HG03039 (cell line): ENCODE measurements around the gene POLR2J.
"Not testable (repeated sequence)": the region's sequence is repeated elsewhere in the genome, so short reads cannot be mapped to it uniquely, and the experiment has no call there.

ENCODE experiments used
- ATAC-seq: cut with Tn5 transposase; IDR thresholded peaks from one replicate; pipeline ENCODE4 v1.9.1; 2021; ENCODE audit warnings: mild to moderate bottlenecking, moderate library complexity; ENCODE audit not compliant: unreplicated experiment

The POLR2J gene

DNA sequence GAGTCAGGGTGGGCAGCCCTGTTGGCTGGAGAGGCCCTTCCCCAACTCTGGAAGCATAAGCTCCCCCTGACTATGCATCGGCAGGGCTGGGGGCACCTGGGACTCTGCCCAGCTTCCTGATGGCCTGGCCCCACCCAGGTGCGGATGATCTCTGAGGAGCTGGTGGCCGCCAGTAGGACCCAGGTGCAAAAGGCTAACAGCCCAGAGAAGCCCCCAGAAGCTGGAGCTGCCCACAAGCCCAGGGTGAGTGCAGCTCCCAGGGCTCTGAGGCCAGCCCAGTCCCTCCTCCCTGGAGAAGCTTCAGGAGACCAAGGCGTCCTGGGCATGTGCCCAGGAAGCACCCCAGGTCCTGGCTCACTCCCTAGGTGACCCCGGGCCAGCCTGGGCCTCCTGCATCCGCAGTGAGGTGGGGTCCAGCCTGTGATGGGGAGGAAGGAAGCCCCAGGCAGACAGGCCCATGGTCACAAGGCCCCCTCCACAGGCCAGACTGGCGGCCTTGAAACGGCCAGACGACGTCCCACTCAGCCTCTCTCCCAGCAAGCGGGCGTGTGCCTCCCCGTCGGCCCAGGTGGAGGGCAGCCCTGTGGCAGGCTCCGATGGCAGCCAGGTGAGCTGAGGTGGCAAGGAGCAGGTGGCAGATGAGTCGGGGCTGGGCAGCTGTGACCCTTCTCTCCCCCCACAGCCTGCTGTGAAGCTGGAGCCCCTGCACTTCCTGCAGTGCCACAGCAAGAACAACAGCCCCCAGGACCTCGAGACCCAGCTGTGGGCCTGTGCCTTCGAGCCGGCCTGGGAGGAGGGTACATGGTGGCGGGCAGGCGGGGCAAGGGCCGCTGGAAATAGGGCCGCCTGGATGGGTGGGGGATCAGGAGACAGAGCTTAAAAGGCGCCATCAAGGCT lies 10.9 kb downstream of the POLR2J start:
- ATAC-seq, result no peak

DNA sequence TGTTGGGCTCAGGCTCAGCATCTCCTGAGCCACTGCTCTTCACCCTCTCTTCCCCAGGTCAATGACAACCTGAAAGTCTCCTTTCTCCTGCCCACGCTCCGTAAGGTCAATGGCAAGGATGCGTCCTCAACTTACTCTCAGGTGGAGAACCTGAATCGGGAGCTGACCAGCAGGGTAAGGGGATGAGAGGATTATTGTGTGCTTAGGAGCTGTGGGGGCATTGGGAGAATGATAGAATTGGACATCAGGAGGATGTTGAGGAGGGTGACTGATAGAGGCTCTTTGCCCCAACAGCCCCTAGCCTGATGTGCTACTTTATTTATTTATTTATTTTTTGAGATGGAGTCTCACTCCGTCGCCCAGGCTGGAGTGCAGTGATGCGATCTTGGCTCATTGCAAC lies 12.6 kb downstream of the POLR2J start:
- ATAC-seq, result no peak

- ATAC-seq, result peak; percentile 85
Measured at GRCh38 chr7:102464577-102465280, 14.0 kb downstream of the POLR2J start, which contains the start of the genes ALKBH4 and LRWD1. TSS of gene ALKBH4 (minus strand) at chr7:102464863. CDS start at chr7:102464836, 27 bp downstream. TSS of gene LRWD1 (plus strand) at chr7:102464984. CDS start at chr7:102465081, 97 bp downstream.

GRCh38 chr7:102463841-102464576 lies 14.7 kb downstream of the POLR2J start:
- ATAC-seq, result no peak

DNA sequence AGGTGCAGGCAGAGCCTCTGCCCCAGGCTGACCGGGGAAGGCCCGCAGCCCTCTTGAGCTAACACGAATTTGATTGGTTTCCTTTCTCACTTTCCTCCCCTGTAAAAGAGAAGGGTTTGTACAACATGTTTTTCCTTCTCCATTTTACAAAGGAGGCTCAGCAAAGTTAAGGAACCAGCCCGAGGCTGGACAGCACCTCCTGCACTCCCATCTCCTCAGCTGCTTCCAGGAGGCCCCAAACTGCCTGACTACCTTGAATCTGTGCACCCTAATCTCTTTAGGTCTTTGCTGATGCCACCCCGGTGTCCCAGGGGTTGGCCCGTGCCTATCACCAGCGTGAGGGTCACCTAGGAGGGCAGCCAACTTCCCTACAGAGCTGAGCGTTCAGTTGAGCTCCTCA lies 18.3 kb downstream of the POLR2J start:
- ATAC-seq, result no peak

DNA sequence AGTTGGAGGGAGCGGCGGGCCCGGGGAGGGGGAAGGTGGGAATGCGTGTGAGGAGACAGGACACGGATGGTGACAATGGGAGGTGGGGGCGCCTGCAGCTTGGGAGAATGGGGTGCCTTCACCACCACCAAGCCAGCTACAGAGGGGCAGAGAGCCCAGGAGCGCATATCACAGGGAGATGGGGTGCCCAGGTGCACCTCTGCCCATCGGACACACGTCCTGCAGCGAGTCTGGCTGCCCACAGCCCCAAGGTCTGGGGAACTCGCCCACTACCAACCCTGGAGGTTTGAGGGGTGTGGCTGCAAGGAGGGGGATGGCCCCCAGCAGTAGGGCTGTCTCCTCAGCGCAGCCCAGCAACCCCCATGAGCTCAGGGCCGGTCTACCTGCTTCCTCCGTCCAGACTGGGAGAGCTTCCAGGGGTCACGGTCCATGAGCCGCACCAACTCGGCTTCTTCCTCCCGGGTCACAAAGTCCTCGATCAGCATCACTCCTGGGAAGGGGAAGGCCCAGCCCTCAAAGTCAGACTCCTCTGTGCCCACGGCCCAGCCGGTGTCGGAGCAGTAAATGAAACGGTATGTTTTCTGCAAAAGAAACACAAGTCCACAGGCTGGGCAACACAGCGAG lies 19.4 kb downstream of the POLR2J start:
- no peak for ATAC-seq

- ATAC-seq, result no peak
Measured at GRCh38 chr7:102457352-102457924, 21.3 kb downstream of the POLR2J start.

GRCh38 chr7:102456327-102456726 lies 22.4 kb downstream of the POLR2J start:
- ATAC-seq, result no peak

- ATAC-seq, result no peak
Measured at GRCh38 chr7:102455596-102455995, 23.1 kb downstream of the POLR2J start.

DNA sequence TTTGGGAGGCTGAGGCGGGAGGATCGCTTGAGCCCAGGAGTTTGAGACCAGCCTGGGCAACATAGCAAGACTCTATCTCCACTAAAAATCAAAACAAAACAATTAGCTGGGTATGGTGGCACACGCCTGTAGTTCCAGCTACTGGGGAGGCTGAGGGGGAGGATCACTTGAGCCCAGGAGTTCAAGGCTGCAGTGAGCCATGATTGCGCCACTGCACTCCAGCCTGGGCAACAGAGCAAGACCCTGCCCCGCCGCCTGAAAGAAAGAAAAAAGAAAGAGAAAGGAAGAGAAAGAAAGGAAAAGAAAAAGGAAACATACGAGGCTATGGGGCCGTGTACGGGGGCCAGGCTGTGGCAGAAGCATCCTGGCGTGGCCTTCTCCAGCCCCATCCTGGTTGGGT lies 23.8 kb downstream of the POLR2J start:
- ATAC-seq, result not testable (repeated sequence)

- ATAC-seq, result no peak
Measured at GRCh38 chr7:102454468-102454867, 24.3 kb downstream of the POLR2J start.

DNA sequence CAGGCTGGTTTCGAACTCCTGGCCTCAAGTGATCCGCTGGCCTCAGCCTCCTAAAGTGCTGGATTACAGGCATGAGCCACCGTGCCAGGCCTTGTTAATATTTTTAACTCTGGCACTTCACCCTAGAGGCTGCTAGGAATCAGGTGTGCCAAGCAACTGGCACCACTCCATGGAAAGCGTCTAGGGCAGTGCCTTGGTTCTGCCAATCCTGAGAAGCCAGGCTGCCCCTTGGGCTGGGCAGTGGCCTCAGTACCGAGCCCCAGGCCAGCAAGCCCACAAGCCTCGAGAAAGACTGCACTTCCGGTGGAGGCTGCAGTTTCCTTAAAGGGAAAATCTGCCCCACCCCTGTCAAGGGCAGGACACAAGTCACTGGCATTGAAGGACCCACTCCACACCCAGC lies 25.4 kb downstream of the POLR2J start:
- no peak for ATAC-seq

DNA sequence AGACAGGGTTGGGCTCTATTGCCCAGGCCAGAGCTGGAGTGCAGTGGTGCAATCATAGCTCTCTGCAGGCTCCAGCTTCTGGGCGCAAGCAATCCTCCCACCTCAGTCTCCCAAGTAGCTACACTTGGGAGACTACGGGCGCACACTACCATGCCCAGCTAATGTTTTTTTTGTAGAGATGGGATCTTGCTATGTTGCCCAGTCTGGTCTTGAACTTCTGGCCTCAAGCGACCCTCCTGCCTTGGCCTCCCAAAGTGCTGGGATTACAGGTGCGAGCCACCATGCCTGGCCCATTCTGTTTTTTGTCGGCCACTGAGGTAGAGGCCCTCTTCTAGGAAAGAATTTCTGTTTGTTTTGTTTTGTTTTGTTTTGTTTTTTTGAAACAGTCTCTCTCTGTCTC lies 26.3 kb downstream of the POLR2J start:
- no peak for ATAC-seq

- no peak for ATAC-seq
Measured at GRCh38 chr7:102451371-102452054, 27.2 kb downstream of the POLR2J start.

DNA sequence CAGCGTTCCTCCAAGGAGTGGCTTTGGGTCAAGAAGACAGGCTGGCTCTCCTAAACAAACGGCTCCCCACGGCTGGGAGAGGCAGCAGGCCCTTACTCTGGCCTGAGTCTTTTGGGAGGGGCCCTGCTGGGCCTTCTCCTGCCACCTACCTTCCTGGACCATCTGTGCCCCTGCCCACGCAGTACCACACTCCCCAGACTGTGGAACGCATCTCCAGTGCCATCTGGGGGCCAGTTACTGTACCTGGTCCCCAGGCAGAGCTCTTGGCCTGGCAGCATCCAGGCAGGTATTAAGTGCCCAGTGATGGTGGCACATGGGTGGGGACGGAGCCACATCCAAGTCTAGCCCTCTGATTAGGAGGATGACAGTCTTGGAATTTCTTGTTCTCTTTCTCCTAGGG lies 28.5 kb downstream of the POLR2J start:
- ATAC-seq, result no peak

GRCh38 chr7:102449136-102449535 lies 29.6 kb downstream of the POLR2J start:
- ATAC-seq, result no peak

GRCh38 chr7:102447311-102447710 lies 31.4 kb downstream of the POLR2J start:
- ATAC-seq, result no peak

DNA sequence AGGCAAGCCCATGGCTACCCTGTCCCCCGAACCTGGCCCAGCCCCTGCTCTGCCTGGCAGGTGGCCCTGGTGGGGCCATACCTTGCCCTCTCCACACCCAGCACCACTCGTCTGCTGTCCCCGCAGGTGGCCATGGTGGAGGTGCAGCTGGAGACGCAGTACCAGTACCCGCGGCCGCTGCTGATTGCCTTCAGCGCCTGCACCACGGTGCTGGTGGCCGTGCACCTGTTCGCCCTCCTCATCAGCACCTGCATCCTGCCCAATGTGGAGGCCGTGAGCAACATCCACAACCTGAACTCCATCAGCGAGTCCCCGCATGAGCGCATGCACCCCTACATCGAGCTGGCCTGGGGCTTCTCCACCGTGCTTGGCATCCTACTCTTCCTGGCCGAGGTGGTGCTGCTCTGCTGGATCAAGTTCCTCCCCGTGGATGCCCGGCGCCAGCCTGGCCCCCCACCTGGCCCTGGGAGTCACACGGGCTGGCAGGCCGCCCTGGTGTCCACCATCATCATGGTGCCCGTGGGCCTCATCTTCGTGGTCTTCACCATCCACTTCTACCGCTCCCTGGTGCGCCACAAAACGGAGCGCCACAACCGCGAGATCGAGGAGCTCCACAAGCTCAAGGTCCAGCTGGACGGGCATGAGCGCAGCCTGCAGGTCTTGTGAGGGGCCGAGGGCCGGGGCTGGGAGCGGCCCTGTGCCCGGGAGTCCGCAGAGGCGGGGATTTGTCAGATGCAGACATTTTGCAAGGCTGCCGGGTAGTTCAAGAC lies 32.1 kb downstream of the POLR2J start:
- ATAC-seq, result no peak

DNA sequence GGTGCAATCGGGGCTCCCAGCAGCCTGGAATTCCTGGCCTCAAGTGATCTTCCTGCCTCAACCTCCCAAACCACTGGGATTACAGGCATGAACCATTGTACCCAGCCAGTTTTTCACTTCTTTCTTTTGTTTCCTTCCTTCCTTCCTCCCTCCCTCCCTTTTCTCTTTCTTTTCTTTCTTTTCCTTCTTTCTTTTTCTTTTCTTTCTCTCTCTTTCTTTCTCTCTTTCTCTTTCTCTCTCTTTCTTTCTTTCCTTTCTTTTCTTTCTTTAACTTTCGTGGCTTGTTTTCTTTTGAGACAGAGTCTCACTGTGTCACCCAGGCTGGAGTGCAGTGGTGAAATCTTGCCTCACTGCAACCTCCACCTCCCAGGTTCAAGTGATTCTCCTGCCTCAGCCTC lies 33.0 kb downstream of the POLR2J start:
- ATAC-seq, result no peak
